HCT116 (cell line): ENCODE results near the gene VASN. TPM values are rescaled to one million over a fixed set of nuclear protein-coding genes. Genes with fewer than 3 reads are reported as not detected.

ENCODE experiments used
- ATAC-seq: fragments of 200-7000 bp; cut with Tn5 transposase; 2 replicates; pipeline ENCODE4 v1.9.1; 2020; ENCODE audit warnings: mild to moderate bottlenecking, moderate library complexity
- BruUV-seq: library from RNA; stranded (reverse); fragments of 400-500 nt; replicated peaks from 2 replicates; lab custom pipeline; 2021; lab: Mats Ljungman, UMichigan
- CTCF ChIA-PET: fragments of 300-600 bp; sonication (Branson Sonifier 250); formaldehyde crosslinking; loops from one replicate; lab custom pipeline; 2021; ENCODE audit warnings: antibody characterized with exemption; lab: Charles Lee
- POLR2A ChIA-PET: fragments of 300-600, 350-600 bp; sonication (Branson Sonifier 250); formaldehyde crosslinking; loops from one replicate; lab custom pipeline; 2021; ENCODE audit warnings: antibody characterized with exemption; lab: Charles Lee
- RAD21 ChIA-PET, 2 experiments: fragments of 300-600 bp; sonication (Branson Sonifier 250); formaldehyde crosslinking; loops; one replicate each; lab custom pipeline; 2023; ENCODE audit warnings: low total read pairs in 2 of 2; ENCODE audit not compliant: uncharacterized antibody in 2 of 2, unreplicated experiment in 2 of 2, low non-redundant PET in 1 of 2; lab: Charles Lee
- DNase-seq: peaks from one replicate; pipeline ENCODE4 v3.0.0-alpha.2; 2010; ENCODE audit warnings: low read depth, low spot score
- H2AFZ ChIP-seq: fragments of 200-600 bp; shearing (Covaris generic), sonication (generic); 2 replicates; pipeline ENCODE4 v1.6.1; 2017; ENCODE audit warnings: low read depth, mixed run types, mixed read lengths, antibody characterized with exemption, low read length; ENCODE audit not compliant: poor library complexity, severe bottlenecking
- H3K27ac ChIP-seq: 2 replicates; pipeline ENCODE4 v1.5.1; 2012; ENCODE audit warnings: low read depth, low read length
- H3K27me3 ChIP-seq: fragments of 200-600 bp; sonication (generic); 2 replicates; pipeline ENCODE4 v1.6.1; 2016; ENCODE audit warnings: mixed run types, low read length, mixed read lengths; ENCODE audit not compliant: insufficient read depth
- H3K36me3 ChIP-seq, 2 experiments: fragments of 200-500 bp in 1 of 2; fragments of 200-600 bp in 1 of 2; sonication (Bioruptor generic) in 1 of 2; sonication (generic) in 1 of 2; 2 replicates each; pipeline versions ENCODE4 v1.5.1 to v1.6.1; 2014 to 2016; ENCODE audit warnings: low read length in 2 of 2, inconsistent platforms in 1 of 2, mixed read lengths in 1 of 2, mixed run types in 1 of 2; ENCODE audit not compliant: insufficient read depth in 2 of 2, control insufficient read depth in 1 of 2
- H3K4me1 ChIP-seq, 2 experiments: fragments of 200-600 bp in 1 of 2; sonication (generic) in 1 of 2; 2 replicates each; pipeline versions ENCODE4 v1.5.1 to v1.6.1; 2012 to 2017; ENCODE audit warnings: low read length in 2 of 2, inconsistent platforms in 1 of 2, mild to moderate bottlenecking in 1 of 2, mixed read lengths in 1 of 2, mixed run types in 1 of 2, moderate library complexity in 1 of 2; ENCODE audit not compliant: insufficient read depth in 2 of 2, control insufficient read depth in 1 of 2
- H3K4me2 ChIP-seq: fragments of 200-600 bp; sonication (generic); 2 replicates; pipeline ENCODE4 v1.6.1; 2017; ENCODE audit warnings: mixed run types, low read length, mixed read lengths
- H3K4me3 ChIP-seq, 2 experiments: fragments of 200-600 bp in 1 of 2; sonication (generic) in 1 of 2; replicated peaks in 1 of 2; 2 replicates each; pipeline ENCODE4 v1.5.1; 2011 to 2016; ENCODE audit warnings: low read length in 2 of 2, control low read depth in 1 of 2, low read depth in 1 of 2, mild to moderate bottlenecking in 1 of 2, mixed read lengths in 1 of 2, mixed run types in 1 of 2
- H3K79me2 ChIP-seq: fragments of 200-600 bp; sonication (generic); 2 replicates; pipeline ENCODE4 v1.6.1; 2017; ENCODE audit warnings: mild to moderate bottlenecking, mixed run types, low read length, moderate library complexity, mixed read lengths; ENCODE audit not compliant: insufficient read depth
- H3K9ac ChIP-seq: fragments of 200-600 bp; sonication (generic); 2 replicates; pipeline ENCODE4 v1.6.1; 2016; ENCODE audit warnings: low read length, mixed read lengths
- H3K9me2 ChIP-seq: fragments of 200-600 bp; sonication (generic), shearing (Covaris generic); 2 replicates; pipeline ENCODE4 v1.6.1; 2017; ENCODE audit warnings: mixed run types, mild to moderate bottlenecking, moderate library complexity; ENCODE audit not compliant: insufficient read depth
- H3K9me3 ChIP-seq, 2 experiments: fragments of 200-500 bp in 1 of 2; fragments of 200-600 bp in 1 of 2; sonication (Bioruptor generic) in 1 of 2; sonication (generic) in 1 of 2; 2 replicates each; pipeline ENCODE4 v1.6.1; 2014 to 2017; ENCODE audit warnings: low read length in 2 of 2, mixed read lengths in 2 of 2, inconsistent platforms in 1 of 2, low read depth in 1 of 2, mild to moderate bottlenecking in 1 of 2, mixed run types in 1 of 2, moderate library complexity in 1 of 2; ENCODE audit not compliant: control insufficient read depth in 1 of 2, insufficient read depth in 1 of 2
- H4K20me1 ChIP-seq: fragments of 200-600 bp; sonication (generic), shearing (Covaris generic); 2 replicates; pipeline ENCODE4 v1.6.1; 2017; ENCODE audit warnings: mixed run types, mild to moderate bottlenecking, moderate library complexity; ENCODE audit not compliant: insufficient read depth
- ATF3 ChIP-seq: IDR thresholded peaks from 2 replicates; pipeline ENCODE4 v1.6.1; 2012
- CEBPB ChIP-seq: IDR thresholded peaks from 2 replicates; pipeline ENCODE4 v1.6.1; 2012; ENCODE audit warnings: low read depth
- EZH2phosphoT487 ChIP-seq: fragments of 200-600 bp; IDR thresholded peaks from 2 replicates; pipeline ENCODE4 v1.6.1; 2018; ENCODE audit warnings: antibody characterized with exemption, borderline replicate concordance
- FOSL1 ChIP-seq: IDR thresholded peaks from 2 replicates; pipeline ENCODE4 v1.6.1; 2012; ENCODE audit warnings: low read depth
- JUND ChIP-seq: IDR thresholded peaks from 2 replicates; pipeline ENCODE4 v1.6.1; 2012
- POLR2AphosphoS5 ChIP-seq: IDR thresholded peaks from 2 replicates; pipeline ENCODE4 v1.6.1; 2011; ENCODE audit warnings: mild to moderate bottlenecking, low read depth, low read length, moderate library complexity
- RAD21 ChIP-seq: IDR thresholded peaks from 2 replicates; pipeline ENCODE4 v1.6.1; 2012; ENCODE audit warnings: low read depth, mild to moderate bottlenecking
- SP1 ChIP-seq: IDR thresholded peaks from 2 replicates; pipeline ENCODE4 v1.6.1; 2012; ENCODE audit warnings: low read depth
- TCF7L2 ChIP-seq: IDR thresholded peaks from 2 replicates; pipeline ENCODE4 v1.7.0; 2011; ENCODE audit warnings: borderline replicate concordance, inconsistent platforms; ENCODE audit not compliant: insufficient read depth, insufficient read length; ENCODE audit errors: extremely low read depth
- YY1 ChIP-seq: IDR thresholded peaks from 2 replicates; pipeline ENCODE4 v1.6.1; 2011; ENCODE audit warnings: low read length, low read depth, moderate library complexity, mild to moderate bottlenecking; ENCODE audit not compliant: insufficient replicate concordance; ENCODE audit errors: extremely low read depth
- ZFX ChIP-seq: fragments of 450-650 bp; IDR thresholded peaks from 2 replicates; pipeline ENCODE4 v1.6.1; 2017
- ZNF274 ChIP-seq: fragments of 200-500 bp; sonication (Bioruptor generic); IDR thresholded peaks from 2 replicates; pipeline ENCODE4 v1.6.1; 2014; ENCODE audit warnings: mild to moderate bottlenecking, low read depth, low read length, inconsistent platforms
- intact Hi-C: fragments of 100-400 bp; cut with micrococcal nuclease; formaldehyde crosslinking; loops from 2 replicates; pipeline ENCODE4 v1.10.0; 2022
- total RNA-seq: library from RNA; stranded (reverse); gene quantifications from one replicate; pipeline ENCODE4 v1.2.1, GENCODE V29; 2021; ENCODE audit not compliant: unreplicated experiment
- TF ChIP-seq, protein P1 (sequence below): IDR thresholded peaks from 2 replicates; pipeline ENCODE4 v1.6.1; 2011; ENCODE audit warnings: mild to moderate bottlenecking, low read length, moderate library complexity; ENCODE audit not compliant: insufficient replicate concordance; ENCODE audit errors: extremely low read depth

The VASN gene
- total RNA-seq, 1 experiment from 2014 or later, result 6.3 TPM

- Histone ChIP-seq H3K4me1 (no peaks in the 10 kb centered on the region), H2AFZ (no peak overlapping the region), H3K27me3 (no peaks in the 10 kb centered on the region)
- intact Hi-C loops, result no loop called here
- POLR2A ChIA-PET, result no interaction called here
- TF ChIP-seq POLR2AphosphoS5, result 0 out of 2 replicates have a peak, but pooled peaks have one; percentile 27
- TF ChIP-seq ZNF274, result no peak
- TF ChIP-seq, all 23 proteins: peak for 1
- Histone ChIP-seq H3K9me3 (no peaks in the 10 kb centered on the region), H3K9me2 (no peaks in the 10 kb centered on the region), H4K20me1 (peaks cover 3% of the 10 kb centered on the region; the same call in 1 of the 2 replicates), H3K27ac (no peak overlapping the region), H3K36me3 (peaks cover 7 to 21% of the 10 kb centered on the region in 2 experiments; a peak in 2 of 4 replicates), H3K4me2 (no peak overlapping the region), H3K4me3 (no peak overlapping the region), H3K9ac (no peak overlapping the region), H3K79me2 (peaks cover 55% of the 10 kb centered on the region)
- DNase-seq (no peak), ATAC-seq (no peak)
- RAD21 ChIA-PET, result no interaction called here
- CTCF ChIA-PET, result no interaction called here
- no TSS peak for BruUV-seq
These were observed 31.2 kb upstream of the VASN start for GRCh38 chr16:4340443-4340842.

DNA sequence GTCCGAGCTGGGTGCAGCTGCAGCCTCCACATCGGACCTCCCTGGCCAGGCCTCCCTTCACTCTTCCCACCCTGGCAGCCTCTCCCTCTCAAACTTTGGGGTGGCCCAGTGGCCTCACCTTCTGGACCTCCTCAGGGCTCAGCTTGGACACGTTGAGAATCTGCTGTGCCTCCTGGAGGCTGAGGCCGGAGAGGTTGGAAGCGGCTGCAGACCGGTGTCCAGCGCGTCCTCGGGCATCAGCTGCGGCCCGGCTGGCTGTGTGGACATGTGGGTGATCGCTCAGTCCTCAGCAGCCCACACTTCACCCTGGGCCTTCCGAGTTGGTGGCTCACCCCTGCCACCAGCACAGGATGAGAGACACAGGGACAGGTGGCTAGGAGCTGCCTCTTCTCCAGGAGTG, 30.4 kb upstream of the VASN start:
- no peaks in the 10 kb centered on the region for H3K4me1 ChIP-seq
- H3K9me2 ChIP-seq, result no peaks in the 10 kb centered on the region
- RAD21 ChIA-PET, result no interaction called here
- BruUV-seq, result no TSS peak
- POLR2A ChIA-PET, result no interaction called here
- H3K9ac ChIP-seq, result no peak overlapping the region
- H4K20me1 ChIP-seq, result peaks cover 6% of the 10 kb centered on the region; the same call in 1 of the 2 replicates
- H3K79me2 ChIP-seq, result peaks cover 63% of the 10 kb centered on the region
- H3K4me2 ChIP-seq, result no peak overlapping the region
- TF ChIP-seq SP1, result no peak
- TF ChIP-seq ATF3, result no peak
- no peak for TF ChIP-seq ZFX
- no peak for TF ChIP-seq RAD21
- TF ChIP-seq CEBPB, result no peak
- no peak for TF ChIP-seq EZH2phosphoT487
- TF ChIP-seq, protein P1, sequence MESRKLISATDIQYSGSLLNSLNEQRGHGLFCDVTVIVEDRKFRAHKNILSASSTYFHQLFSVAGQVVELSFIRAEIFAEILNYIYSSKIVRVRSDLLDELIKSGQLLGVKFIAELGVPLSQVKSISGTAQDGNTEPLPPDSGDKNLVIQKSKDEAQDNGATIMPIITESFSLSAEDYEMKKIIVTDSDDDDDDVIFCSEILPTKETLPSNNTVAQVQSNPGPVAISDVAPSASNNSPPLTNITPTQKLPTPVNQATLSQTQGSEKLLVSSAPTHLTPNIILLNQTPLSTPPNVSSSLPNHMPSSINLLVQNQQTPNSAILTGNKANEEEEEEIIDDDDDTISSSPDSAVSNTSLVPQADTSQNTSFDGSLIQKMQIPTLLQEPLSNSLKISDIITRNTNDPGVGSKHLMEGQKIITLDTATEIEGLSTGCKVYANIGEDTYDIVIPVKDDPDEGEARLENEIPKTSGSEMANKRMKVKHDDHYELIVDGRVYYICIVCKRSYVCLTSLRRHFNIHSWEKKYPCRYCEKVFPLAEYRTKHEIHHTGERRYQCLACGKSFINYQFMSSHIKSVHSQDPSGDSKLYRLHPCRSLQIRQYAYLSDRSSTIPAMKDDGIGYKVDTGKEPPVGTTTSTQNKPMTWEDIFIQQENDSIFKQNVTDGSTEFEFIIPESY, result no peak
- TF ChIP-seq YY1, result no peak
- TF ChIP-seq TCF7L2, result no peak
- no peak for TF ChIP-seq JUND
- no peak for TF ChIP-seq FOSL1
- peaks cover 7 to 17% of the 10 kb centered on the region in 2 experiments; a peak in 2 of 4 replicates for H3K36me3 ChIP-seq
- CTCF ChIA-PET, result no interaction called here
- DNase-seq (no peak), ATAC-seq (no peak)
- no peak overlapping the region for H3K4me3 ChIP-seq
- peak overlapping the region; percentile 35; the same call in 1 of the 2 replicates for H3K27ac ChIP-seq
- H3K27me3 ChIP-seq, result no peaks in the 10 kb centered on the region
- H3K9me3 ChIP-seq, result no peaks in the 10 kb centered on the region
- intact Hi-C loops, result no loop called here
- no peak overlapping the region for H2AFZ ChIP-seq
